Kidney (tissue), 14 donors: ENCODE measurements around the gene OR6P1. TPM values are rescaled to one million over a fixed set of nuclear protein-coding genes. Genes with fewer than 3 reads are reported as not detected.

ENCODE experiments used
- DNase-seq, 5 donors: peaks; one replicate each; pipeline ENCODE4 v3.0.0-alpha.2; 2013 to 2020
- FAIRE-seq: peaks from 2 replicates; lab custom pipeline; 2012; peaks lifted over from hg19 to GRCh38; lab: Jason Lieb, UNC
- H3K27ac ChIP-seq, 2 donors: one replicate each; pipeline ENCODE4 v1.7.0; 2013; ENCODE audit warnings: low read depth in 2 of 2, low read length in 2 of 2, inconsistent platforms in 1 of 2
- H3K27me3 ChIP-seq: one replicate; pipeline ENCODE4 v1.7.1; 2013; ENCODE audit warnings: low read length, inconsistent platforms; ENCODE audit not compliant: control insufficient read depth, insufficient read depth
- H3K36me3 ChIP-seq, 3 donors: one replicate each; pipeline versions ENCODE4 v1.7.0 to v1.7.1; 2013; ENCODE audit warnings: low read length in 3 of 3, control low read depth in 1 of 3, inconsistent platforms in 1 of 3; ENCODE audit not compliant: insufficient read depth in 3 of 3, control insufficient read depth in 2 of 3
- H3K4me1 ChIP-seq, 3 donors: one replicate each; pipeline versions ENCODE4 v1.7.0 to v1.7.1; 2013; ENCODE audit warnings: low read length in 3 of 3, inconsistent platforms in 1 of 3, low read depth in 1 of 3; ENCODE audit not compliant: control insufficient read depth in 2 of 3, insufficient read depth in 2 of 3
- H3K4me3 ChIP-seq, 3 donors: one replicate each; pipeline versions ENCODE4 v1.7.0 to v1.8.1; 2013; ENCODE audit warnings: low read length in 3 of 3, control low read depth in 1 of 3, inconsistent platforms in 1 of 3
- H3K9ac ChIP-seq, 3 donors: one replicate each; pipeline versions ENCODE4 v1.7.0 to v1.7.1; 2013; ENCODE audit warnings: low read length in 3 of 3, control low read depth in 1 of 3, inconsistent platforms in 1 of 3
- H3K9me3 ChIP-seq, 3 donors: one replicate each; pipeline versions ENCODE4 v1.7.0 to v1.7.1; 2013; ENCODE audit warnings: low read length in 3 of 3, control low read depth in 1 of 3, inconsistent platforms in 1 of 3; ENCODE audit not compliant: control insufficient read depth in 2 of 3, insufficient read depth in 1 of 3
- intact Hi-C: fragments of 100-400 bp; cut with DNase I; formaldehyde crosslinking; loops from one replicate; pipeline ENCODE4 v1.11.1; 2022
- polyA plus RNA-seq: library from polyadenylated mRNA; stranded (reverse); fragments of 350-450 nt; fragmentation: Illumina TruSeq; extraction: RNeasy Lipid Tissue Mini Kit (QIAGEN cat#74804); gene quantifications from one replicate; pipeline ENCODE4 v1.2.3, GENCODE V29; 2014; ENCODE audit warnings: low read depth, low replicate concordance; ENCODE audit not compliant: insufficient read depth
- total RNA-seq: library from RNA; stranded (reverse); fragmentation: NEBNext Ultra II Directional; extraction: Animal tissue kit (Norgen Biotek cat#: 25700); gene quantifications from one replicate; pipeline ENCODE4 v1.2.1, GENCODE V29; 2021
- TF ChIP-seq, protein P1 (sequence below): IDR thresholded peaks from 3 replicates; pipeline ENCODE4 v1.5.1; 2012; ENCODE audit warnings: mild to moderate bottlenecking, moderate library complexity, borderline replicate concordance; ENCODE audit not compliant: insufficient read depth; ENCODE audit errors: extremely low read depth
- donor health status: control.
- donor health status: control.
- donor health status: control.
- donor health status: control.
- donor health status: control.
- donor health status: DM: yes; HTN: yes; CAD: no.
- donor health status: Normal renal cell carcinoma (clear cell type).

Gene OR6P1
- total and polyA plus RNA-seq, 2 donors from 2014 or later, result not detected

DNA sequence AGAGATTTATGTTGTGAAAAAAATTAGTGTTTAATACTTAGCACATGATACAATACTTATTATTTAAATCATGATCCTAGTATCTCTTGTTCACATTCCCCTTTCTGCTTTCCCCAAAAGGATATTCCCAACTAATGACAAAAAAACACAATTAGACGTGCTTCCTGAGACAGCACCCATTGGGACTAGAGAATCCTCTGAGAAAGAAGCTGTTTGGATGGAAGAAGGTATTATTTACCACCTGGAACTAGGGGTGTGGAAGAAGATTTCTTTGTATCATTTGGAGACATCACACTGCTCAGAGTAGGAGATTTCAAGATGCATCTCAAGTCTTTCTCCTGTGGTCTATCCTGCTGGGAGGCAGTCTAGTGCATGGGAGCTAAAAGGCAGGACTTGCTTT is 34.6 kb upstream of the OR6P1 start, which contains the start of gene OR10Z1:
Gene OR10Z1, plus strand, starts transcription at position 301 of the 400 bp plus-strand sequence. CDS start 1,171 bp downstream, outside the sequence.
- no peak within 1 kb of the TSS for H3K9ac ChIP-seq
- intact Hi-C loops, result no loop called here
- H3K9me3 ChIP-seq, result no peaks in the 10 kb centered on the region
- TF ChIP-seq, protein P1, sequence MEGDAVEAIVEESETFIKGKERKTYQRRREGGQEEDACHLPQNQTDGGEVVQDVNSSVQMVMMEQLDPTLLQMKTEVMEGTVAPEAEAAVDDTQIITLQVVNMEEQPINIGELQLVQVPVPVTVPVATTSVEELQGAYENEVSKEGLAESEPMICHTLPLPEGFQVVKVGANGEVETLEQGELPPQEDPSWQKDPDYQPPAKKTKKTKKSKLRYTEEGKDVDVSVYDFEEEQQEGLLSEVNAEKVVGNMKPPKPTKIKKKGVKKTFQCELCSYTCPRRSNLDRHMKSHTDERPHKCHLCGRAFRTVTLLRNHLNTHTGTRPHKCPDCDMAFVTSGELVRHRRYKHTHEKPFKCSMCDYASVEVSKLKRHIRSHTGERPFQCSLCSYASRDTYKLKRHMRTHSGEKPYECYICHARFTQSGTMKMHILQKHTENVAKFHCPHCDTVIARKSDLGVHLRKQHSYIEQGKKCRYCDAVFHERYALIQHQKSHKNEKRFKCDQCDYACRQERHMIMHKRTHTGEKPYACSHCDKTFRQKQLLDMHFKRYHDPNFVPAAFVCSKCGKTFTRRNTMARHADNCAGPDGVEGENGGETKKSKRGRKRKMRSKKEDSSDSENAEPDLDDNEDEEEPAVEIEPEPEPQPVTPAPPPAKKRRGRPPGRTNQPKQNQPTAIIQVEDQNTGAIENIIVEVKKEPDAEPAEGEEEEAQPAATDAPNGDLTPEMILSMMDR, result no peak
- DNase-seq, result no peak
- no peak within 1 kb of the TSS for H3K27ac ChIP-seq
- H3K4me1 ChIP-seq, result no peaks in the 10 kb centered on the region
- no peak within 1 kb of the TSS for H3K4me3 ChIP-seq
- no peaks in the 10 kb centered on the region for H3K27me3 ChIP-seq
- FAIRE-seq, result no peak
- no peaks in the 10 kb centered on the region for H3K36me3 ChIP-seq

DNA sequence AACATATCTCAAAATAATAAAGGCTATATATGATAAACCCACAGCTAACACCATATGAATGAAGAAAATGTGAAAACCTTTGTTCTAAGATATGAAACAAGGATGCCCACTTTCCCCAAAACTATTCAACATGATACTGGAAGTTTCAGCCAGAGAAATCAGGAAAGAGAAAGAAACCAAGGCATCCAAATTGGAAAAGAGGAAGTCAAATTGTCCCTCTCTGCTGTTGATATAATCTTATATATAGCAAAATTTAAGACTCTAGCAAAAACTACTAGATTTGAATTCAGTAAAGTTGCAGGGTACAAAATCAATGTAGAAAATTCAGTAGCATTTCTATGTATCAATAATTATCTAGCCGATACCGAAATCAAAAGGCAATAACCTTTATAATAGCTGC is 30.4 kb upstream of the OR6P1 start:
- intact Hi-C loops, result no loop called here
- DNase-seq, result no peak
- H3K27ac ChIP-seq, result no peak overlapping the region
- no peaks in the 10 kb centered on the region for H3K27me3 ChIP-seq
- H3K4me1 ChIP-seq, result no peaks in the 10 kb centered on the region
- peaks cover 0 to 10% (median 0%) of the 10 kb centered on the region in 3 donors for H3K9me3 ChIP-seq
- no peak overlapping the region for H3K4me3 ChIP-seq
- TF ChIP-seq, protein P1, result no peak
- H3K9ac ChIP-seq, result no peak overlapping the region
- no peak for FAIRE-seq
- H3K36me3 ChIP-seq, result no peaks in the 10 kb centered on the region

DNA sequence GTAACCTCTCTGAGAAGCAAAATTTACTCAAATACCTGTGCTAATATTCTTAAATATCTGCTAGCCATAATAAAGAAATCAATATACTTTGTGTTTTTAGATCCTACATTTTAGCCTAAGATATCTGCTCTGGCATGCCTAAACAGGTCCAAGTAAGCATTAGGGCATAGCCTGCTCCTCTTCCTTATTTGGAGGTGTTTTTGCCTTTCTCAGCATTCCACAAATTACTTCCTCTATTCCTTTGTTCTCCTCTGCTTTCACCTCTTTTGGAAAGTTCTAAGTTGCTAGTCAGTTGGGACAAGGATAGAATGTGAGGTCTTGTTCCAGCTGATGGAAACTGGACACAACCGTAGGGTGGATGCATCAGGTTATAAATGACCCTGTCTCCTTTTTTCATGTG is 16.6 kb upstream of the OR6P1 start:
- Histone ChIP-seq H3K27ac (no peak overlapping the region), H3K27me3 (no peaks in the 10 kb centered on the region), H3K9me3 (peaks cover 0 to 3% (median 0%) of the 10 kb centered on the region in 3 donors), H3K9ac (no peak overlapping the region), H3K4me1 (no peaks in the 10 kb centered on the region), H3K4me3 (no peak overlapping the region), H3K36me3 (no peaks in the 10 kb centered on the region)
- DNase-seq (no peak), FAIRE-seq (no peak)
- intact Hi-C loops, result no loop called here
- TF ChIP-seq, protein P1, result no peak

DNA sequence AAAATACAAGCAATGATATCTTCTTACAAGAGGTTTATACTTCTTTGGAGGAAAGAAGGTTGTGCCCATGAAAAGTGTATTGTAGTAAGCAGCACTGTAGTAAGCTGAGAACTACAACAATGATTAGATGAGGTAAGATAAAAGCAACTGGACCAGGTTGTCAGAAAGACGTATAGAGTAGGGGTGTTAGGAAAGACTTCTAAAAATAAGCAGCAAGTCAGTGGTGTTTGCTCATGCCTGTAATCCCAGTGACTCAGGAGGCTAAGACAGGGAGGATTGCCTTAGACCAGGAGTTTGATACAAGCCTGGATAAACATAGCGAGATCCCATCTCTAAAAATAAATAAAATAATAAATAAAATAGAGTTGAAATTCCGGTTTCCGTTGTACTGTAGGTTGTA is 13.6 kb upstream of the OR6P1 start:
- TF ChIP-seq, protein P1, result no peak
- H3K4me3 ChIP-seq, result no peak overlapping the region
- intact Hi-C loops, result no loop called here
- peaks cover 0 to 3% (median 0%) of the 10 kb centered on the region in 3 donors for H3K9me3 ChIP-seq
- H3K9ac ChIP-seq, result no peak overlapping the region
- no peaks in the 10 kb centered on the region for H3K36me3 ChIP-seq
- FAIRE-seq (no peak), DNase-seq (no peak)
- no peak overlapping the region for H3K27ac ChIP-seq
- no peaks in the 10 kb centered on the region for H3K27me3 ChIP-seq
- no peaks in the 10 kb centered on the region for H3K4me1 ChIP-seq
